HG03095 (cell line): Measurements from ENCODE around the gene UNC5C.

Source experiments
- ATAC-seq: cut with Tn5 transposase; IDR thresholded peaks from one replicate; pipeline ENCODE4 v1.9.1; 2021; ENCODE audit warnings: moderate library complexity; ENCODE audit not compliant: unreplicated experiment

The UNC5C gene

DNA sequence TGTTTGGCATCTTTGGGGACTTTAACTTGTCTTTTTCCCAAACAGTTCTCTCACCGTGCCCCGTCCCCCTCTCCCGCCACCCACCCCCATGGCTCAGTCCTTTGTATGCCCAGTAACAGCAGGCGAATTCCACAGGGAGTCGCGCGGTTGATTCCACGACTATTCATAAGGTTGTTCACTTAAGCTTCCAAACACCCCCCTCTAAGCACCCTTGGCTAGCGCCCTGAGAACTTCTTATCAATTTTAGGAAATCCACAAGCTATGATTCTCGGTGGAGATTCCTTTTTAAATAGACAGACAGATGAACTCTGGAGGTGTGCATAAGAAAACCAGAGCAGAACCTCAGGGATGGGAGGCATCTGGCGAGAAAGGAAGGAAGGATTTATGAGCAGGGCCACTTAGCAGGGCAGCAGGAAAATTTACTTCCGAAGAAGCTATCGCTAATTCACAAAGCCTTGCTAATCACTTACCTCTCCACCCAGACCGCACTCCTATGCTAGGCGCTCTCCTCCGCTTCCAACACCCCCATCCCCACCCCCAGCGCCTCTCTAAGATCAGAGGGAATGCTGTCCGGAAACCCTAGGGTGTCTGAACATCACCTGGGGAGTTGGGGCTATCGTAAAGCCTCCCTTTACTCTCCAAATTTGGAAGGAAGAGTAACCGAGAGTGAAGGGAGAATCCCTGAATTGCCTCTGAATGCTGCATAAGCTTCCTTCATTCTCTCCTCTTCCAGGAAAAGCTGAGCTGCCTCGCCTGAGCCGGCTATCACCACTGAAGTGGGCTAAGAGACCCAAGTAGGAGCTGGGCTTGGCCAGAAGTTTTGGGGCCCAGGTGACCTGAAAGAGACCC is 1.7 kb downstream of the UNC5C start:
- no peak for ATAC-seq

DNA sequence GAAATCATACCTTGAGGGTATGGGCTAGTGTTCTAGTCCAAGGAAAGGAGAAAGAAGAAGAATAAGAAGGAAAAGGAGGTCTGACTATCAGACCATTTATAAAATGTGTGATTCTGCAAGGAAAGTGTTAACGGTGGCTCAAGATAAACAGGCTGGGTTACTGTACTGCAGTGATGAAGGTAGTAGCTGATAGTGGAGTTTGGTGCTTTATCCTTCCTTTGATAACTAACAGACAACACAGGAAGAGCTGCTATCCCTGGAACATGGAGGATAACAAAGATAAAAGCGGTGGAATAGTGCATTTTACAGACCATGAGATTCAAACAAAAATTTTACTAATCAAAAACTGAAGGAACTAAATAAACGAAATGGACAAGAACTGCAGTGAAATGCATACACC is 2.6 kb downstream of the UNC5C start:
- ATAC-seq: no peak

DNA sequence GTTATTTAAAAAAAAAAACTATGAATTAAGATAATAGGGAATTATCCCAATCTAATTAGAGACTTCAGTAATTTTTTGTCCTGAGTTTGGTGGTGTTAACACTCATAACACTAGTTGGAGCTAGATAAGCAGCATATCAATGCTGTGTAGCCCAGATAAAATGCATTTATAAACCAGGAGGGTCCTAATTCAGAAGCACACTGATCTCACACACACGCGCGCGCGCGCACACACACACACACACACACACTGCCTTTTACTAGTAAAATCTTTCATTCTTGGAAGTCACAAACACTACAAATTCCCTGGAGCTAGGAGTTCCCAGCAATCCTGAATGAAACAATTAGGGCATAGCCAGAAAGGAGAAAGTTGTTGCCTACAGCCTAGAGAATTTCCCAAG is 3.2 kb downstream of the UNC5C start:
- no peak for ATAC-seq

DNA sequence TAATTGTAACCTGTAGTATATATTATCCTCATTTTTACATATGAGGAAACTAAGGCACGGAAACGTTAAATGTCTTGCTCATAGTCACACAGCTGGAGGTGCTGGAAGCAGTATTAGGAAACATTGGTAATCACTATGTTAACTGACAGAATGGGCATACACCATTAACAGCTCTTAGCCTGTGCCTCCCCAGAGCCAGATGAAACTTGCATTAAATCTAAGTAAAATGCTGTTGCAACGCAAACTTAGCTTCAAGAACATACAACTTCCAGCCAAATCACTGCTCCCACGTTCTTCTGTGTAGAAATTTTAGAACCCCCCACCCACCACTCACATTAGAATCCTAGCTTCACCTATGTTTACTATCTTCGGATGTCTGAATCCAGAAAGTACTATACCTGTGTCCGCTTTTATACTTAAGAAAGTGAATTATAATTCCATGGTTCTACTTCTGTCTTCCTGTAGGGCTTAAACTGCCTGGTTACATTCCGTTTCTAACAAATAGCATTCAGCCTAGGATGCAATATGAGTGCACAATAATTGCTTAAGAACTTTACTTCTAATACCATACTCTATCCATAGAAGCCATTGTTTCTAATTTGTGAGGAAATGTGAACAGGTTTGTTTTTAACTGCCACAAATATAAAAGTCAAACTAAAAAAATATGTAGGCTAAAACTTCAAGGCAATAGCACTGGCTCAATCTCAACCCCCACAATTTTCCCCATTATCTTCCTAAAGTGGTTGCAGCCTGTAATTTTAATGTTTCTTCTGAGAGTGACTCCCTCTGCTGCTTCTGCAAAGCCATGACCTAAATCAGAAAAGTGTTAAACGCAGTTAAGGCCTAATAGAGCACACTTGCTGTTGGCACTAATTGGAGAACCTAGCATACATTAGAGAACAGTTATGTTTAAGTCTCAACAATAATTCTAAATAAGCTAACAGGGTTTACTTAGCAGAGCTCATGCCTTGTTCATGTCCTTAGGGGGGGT is 4.4 kb downstream of the UNC5C start:
- no peak for ATAC-seq

DNA sequence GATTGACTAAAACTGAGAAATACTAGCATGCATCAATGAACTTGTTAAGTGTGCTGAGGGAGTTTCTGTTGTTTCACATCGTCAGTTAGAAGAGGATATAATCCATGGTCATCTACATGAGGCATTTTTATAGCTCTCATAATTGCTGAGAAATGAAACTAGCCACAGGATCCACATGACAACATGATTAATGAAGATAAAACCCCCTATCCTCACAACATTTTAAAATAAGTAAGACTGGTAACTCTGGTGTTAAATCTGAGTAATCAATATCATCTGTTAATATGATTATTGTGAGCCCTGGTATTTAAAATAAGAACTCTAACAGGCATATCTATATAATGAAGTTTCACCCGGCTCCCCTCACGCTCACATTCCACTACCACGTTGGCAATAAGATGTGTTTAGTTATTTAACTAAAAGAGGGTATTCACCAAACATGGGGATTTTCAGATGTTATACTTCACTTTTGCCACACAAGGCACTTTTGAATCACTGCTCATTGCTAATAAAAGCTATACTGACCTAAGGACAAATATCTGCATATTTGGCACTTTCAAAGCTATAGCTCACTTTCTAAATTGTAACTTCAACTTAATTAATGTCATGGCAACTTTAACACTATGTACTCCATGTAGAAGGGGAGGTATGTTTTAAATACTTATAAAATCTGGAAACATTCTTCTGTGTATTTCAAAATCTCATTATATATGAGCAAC is 6.7 kb downstream of the UNC5C start:
- ATAC-seq: no peak

DNA sequence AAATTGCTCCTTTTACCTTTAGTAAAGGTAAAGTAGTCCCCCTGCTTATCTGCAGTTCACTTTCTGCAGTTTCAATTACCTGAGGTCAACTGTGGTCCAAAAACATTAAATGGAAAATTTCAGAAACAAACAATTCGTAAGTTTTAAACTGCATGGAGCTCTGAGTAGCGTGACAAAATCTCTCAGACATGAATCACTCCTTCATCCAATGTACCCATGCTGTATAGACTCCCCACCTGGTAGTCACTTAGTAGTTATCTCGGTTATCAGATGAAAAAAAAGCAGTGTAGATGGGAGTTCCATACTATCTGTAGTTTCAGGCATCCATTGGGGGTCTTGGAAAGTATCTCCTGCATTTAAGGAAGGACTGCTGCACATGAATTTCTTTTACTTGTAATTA is 7.7 kb downstream of the UNC5C start:
- ATAC-seq: no peak

DNA sequence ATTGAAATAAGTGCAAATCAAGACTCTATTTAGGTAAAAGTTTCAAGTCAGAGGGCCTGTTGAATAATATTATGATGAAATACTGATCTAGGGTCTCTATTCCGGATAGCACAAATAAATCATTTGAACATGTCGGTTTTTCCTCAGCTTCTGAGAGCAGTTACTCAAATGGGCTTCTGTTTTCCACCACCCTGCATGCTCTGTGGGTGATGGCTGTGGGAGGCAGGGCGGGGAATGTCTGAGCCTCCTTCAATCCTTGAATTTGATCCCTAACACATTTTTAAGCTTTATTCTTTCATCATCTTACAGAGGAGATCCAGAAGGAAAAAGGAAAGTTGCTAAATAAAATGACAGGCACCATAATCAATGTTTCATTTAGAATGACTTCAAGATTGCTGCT is 8.5 kb downstream of the UNC5C start:
- ATAC-seq: no peak

DNA sequence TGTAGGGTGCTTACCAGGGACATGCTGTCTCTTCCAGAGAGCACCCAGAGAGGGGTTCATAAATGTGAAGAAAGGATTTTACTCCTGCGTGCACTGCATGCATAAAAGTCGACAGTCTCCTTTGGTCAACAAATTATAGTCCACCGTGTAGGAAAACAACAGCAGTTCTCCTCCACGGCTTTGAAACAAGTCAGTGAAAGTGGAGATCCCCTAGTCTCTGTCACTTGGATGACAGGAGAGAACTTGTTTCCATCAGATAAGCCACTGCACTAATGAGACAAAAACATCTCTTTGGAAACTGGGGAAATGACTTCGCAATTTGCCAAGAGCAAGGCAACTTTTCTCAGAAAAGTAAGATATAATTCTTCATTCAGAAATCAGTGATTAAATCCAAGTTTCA is 9.7 kb downstream of the UNC5C start:
- ATAC-seq: no peak

DNA sequence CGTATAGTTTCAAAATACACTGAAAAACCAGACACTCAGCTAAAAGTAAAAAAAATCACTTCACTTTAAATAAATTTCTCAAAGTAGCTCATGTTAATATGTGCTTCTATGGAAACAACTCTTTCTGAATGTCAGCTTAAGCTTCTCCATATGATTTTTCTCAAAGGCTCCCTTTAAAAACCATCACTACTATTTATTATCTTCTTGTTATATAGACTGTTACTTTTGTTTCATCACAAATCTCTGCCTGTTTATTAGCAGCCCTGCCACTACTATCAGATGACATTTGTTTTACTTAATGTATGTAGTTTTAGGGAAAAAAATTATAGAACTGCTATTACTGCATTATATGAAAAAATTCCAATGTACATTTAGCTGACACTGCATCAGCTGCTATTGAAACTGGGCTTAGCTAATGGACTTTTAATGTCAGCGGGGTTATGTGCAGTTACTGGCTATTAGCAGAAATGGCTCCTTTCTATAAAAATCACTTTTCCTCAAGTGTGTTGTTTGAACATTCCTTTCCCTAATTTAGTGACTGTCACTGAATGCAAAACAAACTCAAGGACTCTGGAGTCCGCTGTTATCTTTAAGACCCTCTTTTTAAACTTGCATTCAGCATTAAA is 10.8 kb downstream of the UNC5C start:
- ATAC-seq: no peak

DNA sequence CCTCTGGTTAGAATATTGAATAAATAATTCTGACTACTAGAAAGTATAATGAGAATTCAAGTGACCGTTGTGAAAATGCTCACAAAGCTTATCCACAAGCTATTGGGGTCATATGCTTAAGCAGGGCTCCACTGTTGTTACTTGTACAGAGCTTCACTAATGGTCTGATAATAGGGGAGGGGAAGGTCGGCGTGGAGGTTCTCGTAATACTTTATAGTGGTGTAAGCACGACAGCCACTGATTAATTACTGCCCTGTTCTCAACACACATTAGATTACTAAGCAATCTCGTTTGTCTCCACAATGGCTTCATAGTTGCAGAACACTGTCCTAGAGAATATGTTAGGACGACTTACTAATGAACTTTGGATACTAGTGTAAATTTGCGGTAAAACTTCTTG is 11.6 kb downstream of the UNC5C start:
- no peak for ATAC-seq

DNA sequence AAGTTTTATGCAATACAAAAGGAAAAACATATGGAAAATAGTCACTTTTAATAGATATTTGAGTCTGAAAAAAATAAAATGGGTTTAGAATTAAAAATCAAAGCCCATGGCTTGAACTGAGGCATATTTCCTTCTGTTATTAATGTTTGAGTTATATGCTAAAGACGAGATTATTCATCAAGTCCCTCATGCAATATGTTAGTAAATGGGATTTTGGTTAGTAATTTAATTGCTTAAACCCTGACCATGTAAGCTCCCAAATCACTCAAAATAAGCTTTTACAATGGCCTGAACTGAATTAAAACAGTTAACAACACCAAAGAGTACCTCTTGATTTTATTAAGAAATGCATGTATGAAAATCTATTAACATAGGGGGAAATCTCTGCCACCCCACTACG is 12.1 kb downstream of the UNC5C start:
- ATAC-seq: no peak

DNA sequence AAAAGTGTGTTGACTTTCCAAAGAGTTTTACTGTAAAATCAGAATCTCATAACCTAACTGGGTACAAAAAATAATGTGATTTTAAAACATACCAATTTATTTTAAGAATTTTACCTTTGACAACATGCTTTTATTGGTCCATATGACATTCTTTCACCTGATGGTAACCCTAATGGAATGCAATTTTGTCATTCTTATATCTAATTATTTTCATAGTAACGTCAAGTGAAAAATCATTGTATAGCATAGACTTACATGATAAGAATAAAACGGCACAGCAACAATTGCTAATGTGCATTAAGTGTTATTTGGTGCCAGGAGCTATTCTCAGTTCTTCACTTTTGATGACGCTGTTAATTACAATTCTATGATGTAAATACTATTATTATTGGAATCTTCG is 13.6 kb downstream of the UNC5C start:
- ATAC-seq: no peak

DNA sequence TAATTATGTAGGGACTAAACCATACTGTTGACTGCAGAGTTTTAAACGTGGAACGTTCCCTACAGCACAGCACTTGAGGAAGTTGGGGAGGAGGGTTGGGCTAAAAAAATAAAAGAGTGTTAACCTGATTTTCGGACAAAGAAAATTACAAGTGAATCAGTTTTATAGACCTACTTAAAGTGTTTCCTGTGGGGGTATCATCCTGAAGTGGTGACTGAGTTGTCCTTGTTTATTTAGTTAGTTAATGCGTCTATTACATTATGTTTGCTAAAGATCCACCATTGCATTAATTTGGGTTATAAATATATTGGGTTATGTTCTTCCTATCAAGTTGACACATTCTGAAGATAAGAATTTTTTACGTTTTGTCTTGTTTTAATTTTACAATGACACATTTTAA is 14.7 kb downstream of the UNC5C start:
- no peak for ATAC-seq

DNA sequence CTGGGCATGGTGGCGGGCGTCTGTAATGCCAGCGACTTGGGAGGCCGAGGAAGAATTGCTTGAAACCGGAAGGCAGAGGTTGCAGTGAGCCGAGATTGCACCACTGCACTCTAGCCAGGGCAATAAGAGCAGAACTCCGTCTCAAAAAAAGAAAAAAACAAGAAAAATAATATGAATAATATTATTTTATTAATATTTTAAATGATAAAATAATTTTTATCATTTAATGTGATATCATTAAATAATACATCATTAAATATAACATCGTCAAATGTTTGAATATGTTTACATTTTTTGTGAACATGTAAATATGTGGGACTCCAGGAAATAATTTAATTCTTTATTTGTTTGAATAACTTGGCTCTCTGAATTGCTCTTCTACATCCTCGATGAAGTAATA is 15.5 kb downstream of the UNC5C start:
- ATAC-seq: no peak

DNA sequence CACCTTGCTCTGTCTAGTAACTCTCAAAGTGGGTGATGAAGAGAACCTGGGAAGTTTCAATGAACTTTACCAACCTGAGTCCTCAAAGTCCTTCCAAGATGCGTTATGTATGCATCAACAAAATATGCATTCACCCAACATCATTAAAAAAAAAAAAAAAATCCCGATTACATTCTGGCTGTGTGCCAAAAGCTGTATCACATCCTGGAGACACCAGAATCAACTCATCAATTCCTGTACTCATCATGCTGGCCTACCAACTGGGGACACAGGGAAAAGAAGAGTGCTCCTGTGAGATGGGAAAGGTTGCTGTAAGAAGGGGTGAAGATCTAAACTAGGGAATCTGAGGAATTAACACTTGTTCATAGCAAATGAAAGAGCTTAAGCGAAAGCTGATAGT is 16.5 kb downstream of the UNC5C start:
- ATAC-seq: no peak

DNA sequence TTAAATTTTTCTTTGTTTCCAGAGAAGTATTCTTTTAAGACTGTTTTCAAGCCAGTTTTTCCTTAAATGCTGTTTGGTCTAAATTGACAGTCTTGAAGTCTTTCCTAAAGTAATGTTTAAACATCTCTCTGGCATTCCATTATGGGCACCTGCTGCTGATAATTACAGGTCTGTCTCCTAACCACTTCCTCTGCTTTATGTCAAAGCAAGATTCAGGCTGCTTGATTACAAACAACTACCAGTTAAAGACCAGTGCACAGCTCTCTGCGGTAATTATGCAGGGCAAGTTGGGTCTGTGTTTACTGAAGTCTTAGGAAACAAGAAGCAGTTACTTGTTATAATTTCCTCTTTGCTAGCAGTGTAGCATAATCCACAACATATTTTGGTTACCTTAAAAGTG is 17.6 kb downstream of the UNC5C start:
- ATAC-seq: no peak

DNA sequence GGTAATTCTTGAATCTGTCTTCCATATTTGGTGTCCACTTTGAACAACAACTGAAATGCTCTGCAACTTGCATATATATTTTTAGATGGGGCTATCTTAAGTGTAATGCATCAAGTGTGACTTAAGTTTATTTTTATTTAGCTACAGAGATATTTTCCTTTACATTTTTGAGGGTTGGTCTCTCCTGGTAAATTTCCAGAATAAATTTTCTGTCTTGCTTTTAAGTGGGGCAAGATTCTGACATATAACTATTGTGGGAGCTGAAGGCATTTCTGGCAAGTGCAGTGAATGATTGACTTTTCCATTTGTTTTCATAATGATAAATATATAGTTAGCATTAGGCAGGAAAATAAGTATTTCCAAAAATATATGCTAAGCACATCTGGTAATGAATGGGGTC is 18.8 kb downstream of the UNC5C start:
- no peak for ATAC-seq

DNA sequence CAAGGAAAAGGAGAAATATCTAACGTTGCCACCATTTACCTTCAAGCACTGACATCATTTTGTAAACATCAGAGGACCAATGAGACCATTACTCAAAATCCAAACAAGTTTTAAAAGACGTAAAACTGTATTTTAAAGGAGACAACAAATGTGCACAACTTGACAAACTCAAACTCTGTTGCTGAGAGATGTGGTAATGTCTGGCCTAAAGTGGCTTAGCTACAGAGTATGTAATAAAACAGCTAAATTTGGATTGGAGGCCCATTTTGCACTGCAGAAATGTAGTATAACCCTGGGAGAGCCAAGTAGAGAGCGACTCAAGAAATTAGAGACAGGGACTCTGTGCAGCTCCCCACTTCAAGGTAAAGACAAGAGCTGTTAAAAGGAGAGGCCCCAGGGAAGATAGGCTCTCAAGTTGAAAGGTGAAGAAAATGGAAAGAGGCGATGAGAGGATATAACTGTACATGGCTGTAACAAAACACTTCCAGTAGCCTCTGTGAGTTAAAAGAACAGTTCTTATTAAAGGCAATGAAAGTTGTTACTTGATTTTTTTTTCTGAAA is 20.3 kb downstream of the UNC5C start:
- no peak for ATAC-seq

DNA sequence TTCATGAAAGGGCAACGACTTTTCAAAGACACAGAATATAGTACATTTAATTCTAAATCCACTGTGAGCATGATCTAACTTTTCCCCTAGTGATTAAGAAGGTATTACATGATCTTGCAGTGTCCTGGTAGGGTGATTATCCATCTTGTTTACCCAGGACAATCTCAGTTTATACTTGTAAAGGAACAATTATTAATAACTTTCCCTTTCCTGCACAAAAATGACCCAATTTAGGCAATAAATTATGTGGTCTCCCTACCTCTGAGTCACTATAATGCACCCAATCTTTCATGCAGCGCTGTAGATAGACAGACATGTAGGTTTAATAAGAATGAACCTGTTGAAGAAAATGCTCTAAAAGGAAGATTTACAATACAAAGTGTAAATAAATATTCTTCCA is 22.7 kb downstream of the UNC5C start:
- ATAC-seq: no peak

DNA sequence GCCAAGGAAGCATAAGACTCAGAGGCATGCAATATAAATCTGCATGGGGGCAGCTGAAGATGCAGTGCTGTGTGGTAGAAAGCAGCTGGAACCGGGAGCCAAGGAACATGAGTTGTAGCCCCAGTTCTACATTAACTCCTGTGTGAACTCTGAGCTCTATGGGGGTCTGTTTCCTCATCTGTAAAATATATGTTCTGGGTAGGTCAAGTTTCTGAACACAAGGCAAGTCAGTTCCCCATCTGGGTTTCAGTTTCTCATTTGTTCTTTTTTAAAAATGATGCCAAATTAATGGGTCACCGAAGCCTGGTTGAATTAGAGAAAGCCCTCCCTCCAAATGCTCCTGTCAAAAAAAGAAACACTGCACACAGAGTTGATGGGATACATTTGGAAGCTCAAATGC is 24.0 kb downstream of the UNC5C start:
- ATAC-seq: no peak

DNA sequence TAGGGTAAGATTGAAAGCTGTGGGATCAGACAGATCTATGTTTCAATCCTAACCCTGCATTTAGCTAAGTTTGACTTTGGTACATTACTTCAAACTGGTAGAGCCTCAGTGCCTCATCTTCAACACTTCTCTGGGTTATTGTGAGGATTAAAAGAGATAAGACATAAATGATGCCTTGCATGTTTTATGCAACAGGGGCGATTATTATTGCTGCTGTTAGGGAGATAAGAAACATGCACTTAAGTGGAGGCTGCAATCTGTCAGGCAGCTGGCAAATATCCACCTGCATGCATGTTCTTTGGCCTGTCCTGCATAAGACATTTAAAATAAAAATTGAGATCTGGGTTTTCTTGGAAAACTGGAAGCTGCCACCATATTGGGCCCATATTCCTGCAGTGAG is 24.6 kb downstream of the UNC5C start:
- ATAC-seq: no peak
